GM06990 (cell line): Measurements from ENCODE around the gene HS3ST4.

ENCODE experiments used
- DNase-seq: peaks from one replicate; pipeline ENCODE4 v3.0.0-alpha.2; 2011; ENCODE audit not compliant: insufficient read length; ENCODE audit errors: extremely low read depth
- H3K27me3 ChIP-seq: replicated peaks from 2 replicates; pipeline ENCODE4 v1.6.0; 2011; ENCODE audit warnings: low read length; ENCODE audit not compliant: control insufficient read depth, insufficient read depth
- H3K36me3 ChIP-seq: 2 replicates; pipeline ENCODE4 v1.5.1; 2011; ENCODE audit warnings: low read length; ENCODE audit not compliant: control insufficient read depth, insufficient read depth
- H3K4me3 ChIP-seq: replicated peaks from 2 replicates; pipeline ENCODE4 v1.5.1; 2011; ENCODE audit warnings: low read depth, mild to moderate bottlenecking, control low read depth, low read length
- TF ChIP-seq, protein P1 (sequence below): IDR thresholded peaks from 2 replicates; pipeline ENCODE4 v1.5.1; 2011; ENCODE audit warnings: low read length, control low read depth, mild to moderate bottlenecking, inconsistent platforms; ENCODE audit not compliant: insufficient read depth, poor library complexity, severe bottlenecking

The HS3ST4 gene

DNA sequence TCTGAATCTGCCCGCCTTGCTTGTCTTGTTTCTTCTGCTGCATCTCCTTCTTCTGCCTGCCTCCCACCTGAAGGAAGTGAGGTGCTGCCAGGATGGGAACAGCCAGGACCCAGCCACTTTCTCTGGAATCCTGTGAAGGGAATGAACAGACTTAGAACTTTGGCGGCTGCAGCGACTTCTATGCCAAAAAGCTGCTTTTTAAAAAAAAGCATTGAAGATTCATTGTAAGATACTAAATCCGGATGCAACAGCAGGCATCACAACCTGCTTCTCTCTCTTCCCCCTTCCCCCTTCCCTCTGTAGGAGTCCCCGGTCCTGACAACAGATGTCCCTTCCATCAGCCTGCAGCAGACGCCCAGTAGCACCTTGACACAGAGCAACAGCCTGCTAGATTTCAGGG lies 176.3 kb downstream of the HS3ST4 start:
- TF ChIP-seq, protein P1, sequence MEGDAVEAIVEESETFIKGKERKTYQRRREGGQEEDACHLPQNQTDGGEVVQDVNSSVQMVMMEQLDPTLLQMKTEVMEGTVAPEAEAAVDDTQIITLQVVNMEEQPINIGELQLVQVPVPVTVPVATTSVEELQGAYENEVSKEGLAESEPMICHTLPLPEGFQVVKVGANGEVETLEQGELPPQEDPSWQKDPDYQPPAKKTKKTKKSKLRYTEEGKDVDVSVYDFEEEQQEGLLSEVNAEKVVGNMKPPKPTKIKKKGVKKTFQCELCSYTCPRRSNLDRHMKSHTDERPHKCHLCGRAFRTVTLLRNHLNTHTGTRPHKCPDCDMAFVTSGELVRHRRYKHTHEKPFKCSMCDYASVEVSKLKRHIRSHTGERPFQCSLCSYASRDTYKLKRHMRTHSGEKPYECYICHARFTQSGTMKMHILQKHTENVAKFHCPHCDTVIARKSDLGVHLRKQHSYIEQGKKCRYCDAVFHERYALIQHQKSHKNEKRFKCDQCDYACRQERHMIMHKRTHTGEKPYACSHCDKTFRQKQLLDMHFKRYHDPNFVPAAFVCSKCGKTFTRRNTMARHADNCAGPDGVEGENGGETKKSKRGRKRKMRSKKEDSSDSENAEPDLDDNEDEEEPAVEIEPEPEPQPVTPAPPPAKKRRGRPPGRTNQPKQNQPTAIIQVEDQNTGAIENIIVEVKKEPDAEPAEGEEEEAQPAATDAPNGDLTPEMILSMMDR, result no peak
- Histone ChIP-seq H3K4me3 (no peak overlapping the region), H3K27me3 (no peaks in the 10 kb centered on the region), H3K36me3 (no peaks in the 10 kb centered on the region)
- DNase-seq, result no peak

DNA sequence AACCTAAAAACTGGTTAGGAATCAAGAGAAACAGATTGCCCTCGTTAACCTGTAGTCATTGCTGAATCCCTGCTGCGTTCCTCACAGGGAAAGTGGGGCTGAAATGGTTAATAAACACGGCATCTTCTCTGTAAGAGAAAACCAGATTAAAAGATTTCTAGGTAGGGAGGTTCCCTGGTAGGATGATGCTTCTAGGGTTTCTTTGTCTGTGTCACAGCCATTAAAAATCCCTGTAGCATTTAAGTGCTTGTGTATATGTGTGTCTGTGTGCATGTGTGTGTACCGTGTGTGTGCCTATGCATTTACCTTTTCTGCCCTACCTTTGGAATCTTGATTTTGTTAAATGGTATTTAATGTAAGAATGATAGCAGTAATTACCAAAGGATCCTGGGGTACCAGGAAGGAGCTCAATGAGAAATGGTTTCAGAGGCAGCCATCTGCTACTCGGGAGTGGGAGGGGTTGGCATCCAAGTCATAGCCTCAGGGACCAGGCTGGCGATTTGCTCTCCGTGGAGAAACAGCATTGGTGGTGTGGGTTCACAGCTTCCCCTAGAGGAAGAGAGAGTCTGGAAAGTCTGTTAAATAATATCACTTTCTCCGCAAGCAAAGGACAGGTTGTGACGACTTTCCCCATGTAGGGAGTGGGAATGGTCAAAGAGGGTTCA lies 177.1 kb downstream of the HS3ST4 start:
- no peak overlapping the region for H3K4me3 ChIP-seq
- no peaks in the 10 kb centered on the region for H3K27me3 ChIP-seq
- TF ChIP-seq, protein P1, result no peak
- H3K36me3 ChIP-seq, result no peaks in the 10 kb centered on the region
- no peak for DNase-seq

DNA sequence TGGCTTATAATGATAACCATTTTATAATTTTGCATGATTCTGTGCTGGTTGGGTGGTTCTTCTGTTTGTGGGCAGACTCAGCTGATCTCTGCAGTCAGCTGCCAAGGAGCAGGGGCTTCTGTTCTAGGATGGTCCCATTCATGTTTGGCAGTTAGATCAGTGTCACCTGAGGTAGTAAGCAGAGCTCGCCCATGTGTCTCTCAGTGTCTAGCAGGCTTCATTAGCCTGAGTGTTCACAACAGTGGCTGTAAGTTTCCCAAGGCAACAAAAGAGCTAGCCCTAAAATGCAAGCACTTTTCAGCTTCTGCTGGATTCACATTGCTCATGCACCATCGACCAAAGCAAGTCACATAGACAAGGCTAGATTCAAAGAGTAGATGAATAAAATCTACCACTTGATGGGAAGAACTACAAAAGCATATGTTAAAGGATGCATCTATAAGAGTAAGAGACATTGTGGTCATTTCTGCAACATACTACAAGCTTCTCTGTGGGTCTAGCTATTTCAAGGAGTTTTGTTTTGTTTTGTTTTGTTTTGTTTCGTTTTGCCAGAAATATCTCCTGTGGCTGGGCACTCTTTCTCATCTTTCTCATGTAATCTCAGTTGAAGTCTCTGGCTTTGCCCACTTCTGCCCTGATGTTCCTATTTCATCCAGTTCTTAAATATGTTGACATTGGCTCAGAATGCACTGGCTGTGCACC lies 180.8 kb downstream of the HS3ST4 start:
- H3K36me3 ChIP-seq, result no peaks in the 10 kb centered on the region
- H3K4me3 ChIP-seq, result no peak overlapping the region
- H3K27me3 ChIP-seq, result no peaks in the 10 kb centered on the region
- DNase-seq, result no peak
- TF ChIP-seq, protein P1, result no peak

DNA sequence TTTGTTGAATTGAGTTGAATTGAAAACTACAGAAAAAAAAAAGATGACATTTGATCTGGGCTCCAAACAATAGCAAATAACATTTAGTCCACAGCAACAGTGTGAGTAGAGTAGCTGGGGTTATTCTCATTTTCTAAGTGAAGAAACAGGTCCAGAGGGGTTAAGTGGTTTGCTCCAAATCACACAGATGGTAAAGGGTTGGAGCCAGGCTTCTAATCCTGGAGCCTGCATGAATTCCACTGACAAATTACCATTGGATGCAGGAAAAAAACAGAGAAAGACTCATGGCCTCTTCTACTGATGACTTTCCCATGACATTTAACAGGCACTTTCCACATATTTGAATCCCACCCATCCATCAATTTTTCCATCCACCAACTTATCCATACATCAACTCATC lies 182.4 kb downstream of the HS3ST4 start:
- Histone ChIP-seq H3K27me3 (no peaks in the 10 kb centered on the region), H3K36me3 (no peaks in the 10 kb centered on the region), H3K4me3 (no peak overlapping the region)
- TF ChIP-seq, protein P1, result no peak
- no peak for DNase-seq

DNA sequence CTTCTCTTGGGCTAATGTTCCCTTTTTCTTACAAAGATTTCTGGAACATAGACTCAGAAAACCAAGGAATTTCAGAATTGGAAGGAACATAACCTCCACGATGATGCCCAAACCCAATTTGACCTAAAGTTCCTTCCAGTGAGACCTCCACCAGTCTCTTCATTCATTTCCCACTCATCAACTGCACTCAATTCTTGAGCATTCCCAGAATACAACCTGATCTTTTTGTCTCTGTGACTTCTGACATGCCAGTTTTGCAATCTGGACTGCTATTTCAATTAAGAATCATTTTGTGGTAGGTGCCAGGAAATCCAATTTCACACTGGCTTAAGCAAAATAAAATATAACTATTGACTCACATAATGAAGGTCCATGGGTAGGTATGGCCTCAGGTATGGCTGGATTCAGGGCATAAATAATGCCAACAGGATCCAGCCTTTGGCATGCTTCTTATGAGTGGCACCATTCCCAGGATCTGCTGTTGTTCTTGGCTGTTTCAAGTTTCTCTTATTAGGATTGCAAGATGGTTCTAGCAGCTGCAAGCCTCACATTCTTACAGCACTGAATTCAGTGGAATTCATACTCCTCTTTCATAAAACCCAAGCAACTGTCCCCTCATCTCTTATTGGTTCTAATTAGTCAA lies 184.3 kb downstream of the HS3ST4 start:
- H3K27me3 ChIP-seq, result no peaks in the 10 kb centered on the region
- no peak for DNase-seq
- no peak overlapping the region for H3K4me3 ChIP-seq
- TF ChIP-seq, protein P1, result no peak
- no peaks in the 10 kb centered on the region for H3K36me3 ChIP-seq
